ENCODE results near the gene PEX16. TPM values are rescaled to one million over a fixed set of nuclear protein-coding genes. Genes with fewer than 3 reads are reported as not detected.

The PEX16 gene
- total RNA-seq, 3 donors from 2014 or later (not counting 1 experiment from before 2014, with no cell fraction given): 61.3 to 75.8 (median 67.6) TPM

DNA sequence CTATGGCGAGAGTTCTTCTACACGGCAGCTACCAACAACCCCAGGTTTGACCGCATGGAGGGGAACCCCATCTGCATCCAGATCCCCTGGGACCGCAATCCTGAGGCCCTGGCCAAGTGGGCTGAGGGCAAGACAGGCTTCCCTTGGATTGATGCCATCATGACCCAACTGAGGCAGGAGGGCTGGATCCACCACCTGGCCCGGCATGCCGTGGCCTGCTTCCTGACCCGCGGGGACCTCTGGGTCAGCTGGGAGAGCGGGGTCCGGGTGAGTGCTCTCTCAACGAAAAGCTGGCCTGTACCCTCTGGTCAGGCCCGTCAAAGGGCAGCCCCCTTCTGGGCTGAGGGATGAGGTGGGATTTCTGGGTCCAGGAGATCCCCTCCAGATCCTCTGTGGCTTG is 48.1 kb downstream of the PEX16 start:
- Mint-ChIP-seq H3K4me1 (peaks cover 0 to 14% of the 10 kb centered on the region in 2 donors), H3K9me3 (no peaks in the 10 kb centered on the region), H3K36me3 (peaks cover 16% of the 10 kb centered on the region), H3K27ac (no peak overlapping the region), H3K27me3 (ENCODE audit: low read depth in 2 of 2) (no peaks in the 10 kb centered on the region), H3K4me3 (no peak overlapping the region)
- DNase-seq (no peak), ATAC-seq (no peak)
- peaks cover 74% of the 10 kb centered on the region for H3K36me3 ChIP-seq (ENCODE audit: control insufficient read depth, insufficient read depth, low read length)
- WGBS (ENCODE audit: insufficient coverage): 93% methylated on average over 12 of the region's 12 CpGs
- intact Hi-C loops (cut with micrococcal nuclease): no loop called here
- no peaks in the 10 kb centered on the region for H3K4me1 ChIP-seq (ENCODE audit: control insufficient read depth, insufficient read depth, low read length)
- H3K27me3 ChIP-seq (ENCODE audit: control insufficient read depth, insufficient read depth, low read length): no peaks in the 10 kb centered on the region
- no peaks in the 10 kb centered on the region for H3K9me3 ChIP-seq (ENCODE audit: control insufficient read depth, insufficient read depth, low read length)
- no peak overlapping the region for H3K4me3 ChIP-seq (ENCODE audit: low read length)
- TF ChIP-seq, protein P1, sequence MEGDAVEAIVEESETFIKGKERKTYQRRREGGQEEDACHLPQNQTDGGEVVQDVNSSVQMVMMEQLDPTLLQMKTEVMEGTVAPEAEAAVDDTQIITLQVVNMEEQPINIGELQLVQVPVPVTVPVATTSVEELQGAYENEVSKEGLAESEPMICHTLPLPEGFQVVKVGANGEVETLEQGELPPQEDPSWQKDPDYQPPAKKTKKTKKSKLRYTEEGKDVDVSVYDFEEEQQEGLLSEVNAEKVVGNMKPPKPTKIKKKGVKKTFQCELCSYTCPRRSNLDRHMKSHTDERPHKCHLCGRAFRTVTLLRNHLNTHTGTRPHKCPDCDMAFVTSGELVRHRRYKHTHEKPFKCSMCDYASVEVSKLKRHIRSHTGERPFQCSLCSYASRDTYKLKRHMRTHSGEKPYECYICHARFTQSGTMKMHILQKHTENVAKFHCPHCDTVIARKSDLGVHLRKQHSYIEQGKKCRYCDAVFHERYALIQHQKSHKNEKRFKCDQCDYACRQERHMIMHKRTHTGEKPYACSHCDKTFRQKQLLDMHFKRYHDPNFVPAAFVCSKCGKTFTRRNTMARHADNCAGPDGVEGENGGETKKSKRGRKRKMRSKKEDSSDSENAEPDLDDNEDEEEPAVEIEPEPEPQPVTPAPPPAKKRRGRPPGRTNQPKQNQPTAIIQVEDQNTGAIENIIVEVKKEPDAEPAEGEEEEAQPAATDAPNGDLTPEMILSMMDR (IDR thresholded peaks at IDR 0.05): no peak
- H3K27ac ChIP-seq (ENCODE audit: low read length): no peak overlapping the region

DNA sequence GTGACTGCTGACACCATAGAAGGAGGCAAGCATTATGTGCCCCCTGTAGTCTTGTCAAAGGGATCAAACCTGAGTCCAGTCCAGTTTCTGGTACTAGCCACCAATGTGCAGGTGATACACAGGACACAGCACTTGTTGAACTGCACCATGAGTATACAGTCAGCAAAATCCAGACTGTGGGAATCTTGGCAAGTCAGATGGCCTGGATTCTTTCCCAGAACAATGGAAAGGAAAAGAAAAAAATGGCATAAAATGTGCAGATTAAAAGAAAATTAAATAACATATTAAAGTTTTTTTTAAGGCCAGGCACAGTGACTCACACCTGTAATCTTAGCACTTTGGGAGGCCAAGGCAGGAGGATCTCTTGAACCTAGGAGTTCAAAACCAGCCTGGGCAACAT is 53.6 kb downstream of the PEX16 start:
- intact Hi-C loops (cut with micrococcal nuclease): no loop called here
- Mint-ChIP-seq H3K4me1 (peaks cover 0 to 9% of the 10 kb centered on the region in 2 donors), H3K9me3 (no peaks in the 10 kb centered on the region), H3K36me3 (peaks cover 8% of the 10 kb centered on the region), H3K27ac (no peak overlapping the region), H3K27me3 (ENCODE audit: low read depth in 2 of 2) (no peaks in the 10 kb centered on the region), H3K4me3 (no peak overlapping the region)
- Histone ChIP-seq H3K9me3 (ENCODE audit: control insufficient read depth, insufficient read depth, low read length) (no peaks in the 10 kb centered on the region), H3K27ac (ENCODE audit: low read length) (no peak overlapping the region), H3K4me3 (ENCODE audit: low read length) (no peak overlapping the region), H3K36me3 (ENCODE audit: control insufficient read depth, insufficient read depth, low read length) (peaks cover 79% of the 10 kb centered on the region), H3K27me3 (ENCODE audit: control insufficient read depth, insufficient read depth, low read length) (no peaks in the 10 kb centered on the region), H3K4me1 (ENCODE audit: control insufficient read depth, insufficient read depth, low read length) (no peaks in the 10 kb centered on the region)
- DNase-seq (no peak), ATAC-seq (no peak)
- TF ChIP-seq, protein P1 (IDR thresholded peaks at IDR 0.05): no peak

DNA sequence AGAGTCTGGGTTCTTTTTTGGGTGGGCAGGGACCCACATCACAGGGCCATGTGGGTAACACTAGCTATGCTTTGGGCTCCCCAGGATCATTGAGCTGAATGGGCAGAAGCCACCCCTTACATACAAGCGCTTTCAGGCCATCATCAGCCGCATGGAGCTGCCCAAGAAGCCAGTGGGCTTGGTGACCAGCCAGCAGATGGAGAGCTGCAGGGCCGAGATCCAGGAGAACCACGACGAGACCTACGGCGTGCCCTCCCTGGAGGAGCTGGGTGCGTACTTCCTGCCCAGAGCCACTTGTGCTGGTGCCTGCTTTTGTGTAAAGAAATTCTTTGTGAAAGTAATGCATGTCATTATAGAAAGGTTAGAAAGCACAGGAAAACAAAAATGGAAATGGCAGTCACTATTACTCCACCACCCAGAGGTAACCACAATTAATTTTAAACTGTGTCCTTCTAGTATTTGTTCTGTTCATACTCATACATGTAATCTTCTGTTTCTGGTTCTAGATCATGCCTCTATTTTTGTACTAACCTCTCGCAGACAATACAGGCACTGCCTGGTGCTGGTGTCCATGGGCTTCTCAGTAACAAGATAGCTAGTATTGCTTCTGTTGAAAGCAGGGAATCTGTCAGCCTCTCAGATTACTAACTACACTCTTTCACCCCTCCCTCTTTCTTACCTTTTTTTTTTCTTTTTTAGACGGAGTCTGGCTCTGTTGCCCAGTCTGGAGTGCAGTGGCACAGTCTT is 56.7 kb downstream of the PEX16 start:
- H3K4me3 Mint-ChIP-seq: no peak overlapping the region
- TF ChIP-seq, protein P1 (IDR thresholded peaks at IDR 0.05): no peak

DNA sequence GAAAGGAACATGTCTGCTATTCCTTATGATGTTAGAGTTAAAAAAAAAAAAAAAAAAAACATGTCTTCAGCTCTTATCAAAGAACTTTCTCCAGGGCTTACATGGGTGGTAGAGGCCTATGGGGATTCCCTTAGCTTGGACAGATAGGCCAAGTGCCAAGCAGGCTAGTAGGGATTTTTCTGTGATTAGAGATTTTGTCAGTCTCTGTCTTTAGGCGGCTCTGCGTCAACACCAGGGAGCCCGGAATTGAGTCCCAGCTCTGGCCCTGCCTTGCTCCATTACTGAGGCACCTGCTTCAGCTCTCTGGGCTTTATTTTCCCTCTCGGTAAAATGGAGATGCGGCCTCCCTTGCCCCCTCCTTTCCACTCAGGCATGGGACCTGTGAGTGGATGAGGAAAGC is 57.3 kb downstream of the PEX16 start:
- Mint-ChIP-seq H3K36me3 (peaks cover 7% of the 10 kb centered on the region), H3K4me1 (peaks cover 0 to 5% of the 10 kb centered on the region in 2 donors), H3K9me3 (no peaks in the 10 kb centered on the region), H3K4me3 (no peak overlapping the region), H3K27me3 (ENCODE audit: low read depth in 2 of 2) (no peaks in the 10 kb centered on the region), H3K27ac (no peak overlapping the region)
- Histone ChIP-seq H3K27me3 (ENCODE audit: control insufficient read depth, insufficient read depth, low read length) (no peaks in the 10 kb centered on the region), H3K27ac (ENCODE audit: low read length) (no peak overlapping the region), H3K4me1 (ENCODE audit: control insufficient read depth, insufficient read depth, low read length) (peaks cover 3% of the 10 kb centered on the region), H3K36me3 (ENCODE audit: control insufficient read depth, insufficient read depth, low read length) (peaks cover 84% of the 10 kb centered on the region), H3K4me3 (ENCODE audit: low read length) (no peak overlapping the region), H3K9me3 (ENCODE audit: control insufficient read depth, insufficient read depth, low read length) (no peaks in the 10 kb centered on the region)
- intact Hi-C loops (cut with micrococcal nuclease): no loop called here
- DNase-seq: no peak
- ATAC-seq: no peak
- TF ChIP-seq, protein P1 (IDR thresholded peaks at IDR 0.05): no peak
- 100% methylated on average over 5 of the region's 5 CpGs for WGBS (ENCODE audit: insufficient coverage)

More for the DNA sequence above, 56.7 kb downstream of the PEX16 start:
- Histone ChIP-seq H3K4me3 (ENCODE audit: low read length) (no peak overlapping the region), H3K4me1 (ENCODE audit: control insufficient read depth, insufficient read depth, low read length) (peaks cover 3% of the 10 kb centered on the region), H3K36me3 (ENCODE audit: control insufficient read depth, insufficient read depth, low read length) (peaks cover 85% of the 10 kb centered on the region), H3K9me3 (ENCODE audit: control insufficient read depth, insufficient read depth, low read length) (no peaks in the 10 kb centered on the region), H3K27ac (ENCODE audit: low read length) (no peak overlapping the region), H3K27me3 (ENCODE audit: control insufficient read depth, insufficient read depth, low read length) (no peaks in the 10 kb centered on the region)
- intact Hi-C loops (cut with micrococcal nuclease): no loop called here
- 93% methylated on average over 10 of the region's 10 CpGs for WGBS (ENCODE audit: insufficient coverage)
- Mint-ChIP-seq H3K27me3 (ENCODE audit: low read depth in 2 of 2) (no peaks in the 10 kb centered on the region), H3K36me3 (peaks cover 9% of the 10 kb centered on the region), H3K9me3 (no peaks in the 10 kb centered on the region), H3K27ac (no peak overlapping the region), H3K4me1 (peaks cover 0 to 9% of the 10 kb centered on the region in 2 donors)
- ATAC-seq (no peak), DNase-seq (no peak)
